ENCODE data around the gene ADGRG1. TPM values are rescaled to one million over a fixed set of nuclear protein-coding genes. Genes with fewer than 3 reads are reported as not detected.

ADGRG1 gene
- total and polyA plus RNA-seq, 12 donors: 1.8 to 69.9 (median 41.4) TPM

GRCh38 chr16:57676553-57677085 lies 48.2 kb downstream of the ADGRG1 start:
- Histone ChIP-seq H3K27me3 (no peaks in the 10 kb centered on the region), H3K36me3 (replicated peaks in 1 of 2) (no peaks in the 10 kb centered on the region), H3K4me1 (replicated peaks in 1 of 2) (no peaks in the 10 kb centered on the region), H3K4me3 (no peak overlapping the region), H3K27ac (no peak overlapping the region), H3K9me3 (replicated peaks in 1 of 3) (no peaks in the 10 kb centered on the region)
- 78 to 83% (median 80%) methylated on average over 4 of the region's 4 CpGs for WGBS, 4 donors
- TF ChIP-seq POLR2A (IDR thresholded peaks at IDR 0.05) (no peak), CTCF (IDR thresholded peaks at IDR 0.05) (no peak)
- intact Hi-C loops (cut with DNase I): no loop called here
- DNase-seq: no peak

- H3K4me3 ChIP-seq: no peak overlapping the region
- intact Hi-C loops (cut with DNase I): no loop called here
- no peaks in the 10 kb centered on the region for H3K9me3 ChIP-seq (replicated peaks in 1 of 3)
- H3K4me1 ChIP-seq (replicated peaks in 1 of 2): no peaks in the 10 kb centered on the region
- no peaks in the 10 kb centered on the region for H3K36me3 ChIP-seq (replicated peaks in 1 of 2)
- DNase-seq: no peak
- TF ChIP-seq CTCF (IDR thresholded peaks at IDR 0.05): no peak
- WGBS, 4 donors: 61 to 68% (median 66%) methylated on average over 12 to 14 of the region's 14 CpGs
- H3K27ac ChIP-seq: no peak overlapping the region
- no peaks in the 10 kb centered on the region for H3K27me3 ChIP-seq
Measured at GRCh38 chr16:57677622-57678369, 49.4 kb downstream of the ADGRG1 start.

GRCh38 chr16:57679016-57679415 lies 50.6 kb downstream of the ADGRG1 start:
- Histone ChIP-seq H3K4me1 (replicated peaks in 1 of 2) (no peaks in the 10 kb centered on the region), H3K27me3 (no peaks in the 10 kb centered on the region), H3K27ac (no peak overlapping the region), H3K4me3 (no peak overlapping the region), H3K9me3 (replicated peaks in 1 of 3) (no peaks in the 10 kb centered on the region), H3K36me3 (replicated peaks in 1 of 2) (no peaks in the 10 kb centered on the region)
- WGBS, 4 donors: 79 to 90% (median 85%) methylated on average over 6 to 12 of the region's 12 CpGs
- intact Hi-C loops (cut with DNase I): no loop called here
- TF ChIP-seq POLR2A (IDR thresholded peaks at IDR 0.05) (no peak), CTCF (IDR thresholded peaks at IDR 0.05) (no peak)
- DNase-seq: no peak

- Histone ChIP-seq H3K4me1 (replicated peaks in 1 of 2) (no peaks in the 10 kb centered on the region), H3K27me3 (no peaks in the 10 kb centered on the region), H3K27ac (no peak overlapping the region), H3K36me3 (replicated peaks in 1 of 2) (no peaks in the 10 kb centered on the region), H3K9me3 (replicated peaks in 1 of 3) (no peaks in the 10 kb centered on the region), H3K4me3 (no peak overlapping the region)
- WGBS, 4 donors: 59 to 74% (median 70%) methylated on average over 4 to 7 of the region's 7 CpGs
- intact Hi-C loops (cut with DNase I): no loop called here
- TF ChIP-seq POLR2A (IDR thresholded peaks at IDR 0.05) (no peak), CTCF (IDR thresholded peaks at IDR 0.05) (no peak)
- DNase-seq: no peak
Measured at GRCh38 chr16:57679767-57680482, 51.5 kb downstream of the ADGRG1 start.
